Stimulated activated CD8-positive, alpha-beta memory T cell treated with anti-CD3 and anti-CD28 coated beads, Interleukin-12 subunit alpha, Interleukin-12 subunit beta, amount 100 ng/mL, for 4 hours (primary cell): ENCODE results near the gene FAM118B.

Experiments
- DNase-seq: peaks from one replicate; pipeline ENCODE4 v3.0.0-alpha.2; 2020; ENCODE audit warnings: low read depth

The FAM118B gene

GRCh38 chr11:126211236-126212088, at the start of gene FAM118B, which contains the start of gene RPUSD4:
TSS of gene FAM118B (plus strand) at chr11:126211782. CDS start at chr11:126235002, 23,220 bp downstream.
TSS of gene RPUSD4 (minus strand) at chr11:126211650. CDS start at chr11:126211638, 12 bp downstream.
- DNase-seq = peak; percentile 98

DNA sequence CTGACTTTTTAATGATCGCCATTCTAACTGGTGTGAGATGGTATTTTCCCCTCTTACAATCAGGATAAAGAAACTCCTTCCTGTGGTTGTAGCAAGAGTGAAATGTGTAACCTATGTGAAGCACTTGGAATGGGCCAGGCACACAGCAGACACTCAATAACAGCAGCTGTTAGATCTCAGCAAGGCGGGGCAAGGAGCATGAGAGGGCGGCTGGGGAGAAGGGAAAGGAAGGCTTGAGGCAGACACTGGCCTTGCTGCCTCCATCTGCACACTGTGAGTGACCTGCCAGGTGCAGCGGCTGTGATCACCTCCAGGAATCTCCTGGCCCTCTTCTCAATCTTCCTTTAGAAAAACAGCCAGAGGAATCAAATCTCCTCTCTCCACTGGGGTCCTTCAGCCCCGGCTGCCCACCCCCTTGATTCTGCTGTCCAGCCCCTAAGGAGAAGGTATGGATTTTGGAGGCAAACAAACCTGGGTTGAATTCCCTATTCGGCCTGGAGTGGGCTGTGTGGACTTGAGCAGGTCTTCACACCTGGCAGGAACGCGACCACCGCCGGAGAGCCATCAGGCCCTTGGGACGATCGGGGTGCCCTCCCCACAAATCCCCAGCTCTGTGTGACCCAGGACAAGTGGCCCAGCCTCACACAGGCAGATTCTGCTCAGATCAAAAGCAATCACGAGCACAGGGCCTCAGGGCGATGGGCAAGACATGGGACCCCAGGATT, 49.1 kb upstream of the FAM118B start:
- no peak for DNase-seq

DNA sequence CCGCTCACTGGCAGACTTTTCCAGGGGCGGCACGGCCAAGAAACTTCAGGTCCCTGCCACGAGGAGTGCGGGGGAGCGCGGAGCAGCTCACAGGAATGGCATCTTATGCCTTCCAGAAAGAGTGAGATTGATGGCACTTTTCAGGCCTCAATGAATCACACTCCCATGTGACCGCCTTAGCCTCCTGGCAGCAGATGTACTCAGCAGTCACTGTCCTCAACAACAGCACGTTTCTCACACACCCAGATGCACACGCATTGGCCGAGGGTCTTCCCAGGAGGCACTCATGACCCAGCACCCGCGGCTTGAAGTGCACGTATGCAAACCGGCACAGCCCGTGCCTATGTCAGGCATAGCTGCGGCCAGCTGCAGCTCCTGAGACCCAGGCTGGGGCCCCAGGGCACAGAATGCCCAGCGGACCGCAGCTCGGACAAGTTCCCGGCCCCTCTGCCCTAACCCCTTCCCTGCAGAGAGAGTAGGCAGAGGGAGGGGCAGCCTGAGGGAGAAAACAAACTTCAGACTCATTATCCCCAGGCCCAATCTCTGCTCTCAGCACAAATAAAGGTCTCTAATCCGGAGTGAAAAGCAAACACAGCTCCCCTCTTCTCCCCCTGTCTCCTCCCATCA, 48.4 kb upstream of the FAM118B start:
- no peak for DNase-seq

DNA sequence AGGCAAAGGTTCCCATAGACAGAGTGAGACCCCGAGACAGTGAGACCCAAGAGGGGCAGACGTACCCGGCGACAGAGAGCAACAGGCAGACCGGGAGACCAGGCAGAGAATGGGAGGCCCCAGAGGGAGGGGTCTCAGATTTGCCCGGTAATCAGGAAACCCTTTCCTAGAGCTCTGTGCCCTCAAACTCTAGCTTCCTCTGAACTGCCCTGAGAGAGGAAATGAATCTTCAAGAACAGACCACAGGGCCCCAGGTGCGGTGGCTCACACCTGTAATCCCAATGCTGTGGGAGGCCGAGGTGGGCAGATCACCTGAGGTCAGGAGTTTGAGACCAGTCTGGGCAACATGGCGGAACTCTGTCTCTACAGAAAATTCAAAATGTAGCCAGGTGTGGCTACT, 47.8 kb upstream of the FAM118B start:
- DNase-seq = no peak

GRCh38 chr11:126164781-126165180, 46.8 kb upstream of the FAM118B start:
- no peak for DNase-seq

- no peak for DNase-seq
Measured at GRCh38 chr11:126165311-126165720, 46.3 kb upstream of the FAM118B start.

- no peak for DNase-seq
Measured at GRCh38 chr11:126165757-126166156, 45.8 kb upstream of the FAM118B start.

- DNase-seq = no peak
Measured at GRCh38 chr11:126166413-126166812, 45.2 kb upstream of the FAM118B start.

GRCh38 chr11:126167488-126167887, 44.1 kb upstream of the FAM118B start:
- no peak for DNase-seq

DNA sequence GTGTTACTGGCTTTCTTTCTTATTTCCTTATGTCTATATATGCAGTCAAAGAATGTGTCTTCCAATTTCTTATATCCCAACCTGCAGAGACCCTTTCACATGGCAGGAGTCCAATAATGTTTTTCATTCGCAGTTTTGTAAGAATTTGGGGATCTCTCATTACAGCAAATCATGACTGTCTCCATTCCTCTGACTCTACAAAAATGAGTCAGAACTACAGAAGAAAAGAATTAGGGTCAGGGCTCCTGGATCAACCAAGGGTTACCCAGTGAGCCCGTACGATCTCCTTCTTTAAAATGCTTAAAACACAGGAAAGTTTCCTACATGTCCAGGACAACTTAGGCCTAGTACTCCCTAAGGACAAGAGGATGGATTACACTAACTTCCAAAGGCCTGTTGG, 42.3 kb upstream of the FAM118B start:
- no peak for DNase-seq

DNA sequence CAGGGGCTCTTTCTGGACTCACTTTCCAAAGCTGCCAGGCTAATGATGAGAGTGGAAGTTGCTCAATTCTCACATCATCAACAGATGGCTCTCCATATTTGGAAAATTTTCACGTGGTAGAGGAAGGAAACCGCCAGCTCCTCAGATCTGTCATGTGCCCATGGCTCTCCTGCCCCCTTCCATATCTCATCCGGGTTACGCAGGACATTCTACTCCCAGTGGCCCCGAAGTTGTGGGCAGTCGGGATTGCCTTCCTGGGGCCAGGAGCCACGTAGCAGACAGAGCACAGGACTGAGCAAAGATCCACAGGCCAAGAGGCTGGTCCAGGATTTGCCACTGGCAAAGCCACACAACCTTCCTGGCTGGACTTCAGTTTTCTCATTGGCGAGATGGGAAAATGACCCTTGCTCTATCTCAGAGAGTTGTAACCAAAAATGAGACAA, 39.0 kb upstream of the FAM118B start:
- no peak for DNase-seq

DNA sequence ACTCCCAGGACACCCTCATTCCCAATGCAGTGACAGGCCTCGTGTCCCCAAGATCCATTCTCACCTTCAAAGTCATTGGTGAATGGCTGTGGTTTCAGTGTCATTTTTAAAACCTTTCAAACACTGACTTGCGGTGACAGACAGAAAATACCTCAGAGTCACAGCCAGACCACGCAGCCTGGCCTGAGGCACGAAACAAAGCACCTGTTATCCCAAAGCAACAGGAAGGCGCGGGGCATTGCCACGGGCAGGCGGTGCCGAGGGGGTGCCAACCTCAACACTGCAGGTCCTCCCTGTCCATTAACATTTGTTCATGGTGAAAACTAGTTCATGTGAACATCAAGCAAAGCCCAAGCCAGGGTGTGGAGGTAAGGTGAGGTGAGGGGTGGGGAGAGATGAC, 38.3 kb upstream of the FAM118B start:
- DNase-seq = no peak

DNA sequence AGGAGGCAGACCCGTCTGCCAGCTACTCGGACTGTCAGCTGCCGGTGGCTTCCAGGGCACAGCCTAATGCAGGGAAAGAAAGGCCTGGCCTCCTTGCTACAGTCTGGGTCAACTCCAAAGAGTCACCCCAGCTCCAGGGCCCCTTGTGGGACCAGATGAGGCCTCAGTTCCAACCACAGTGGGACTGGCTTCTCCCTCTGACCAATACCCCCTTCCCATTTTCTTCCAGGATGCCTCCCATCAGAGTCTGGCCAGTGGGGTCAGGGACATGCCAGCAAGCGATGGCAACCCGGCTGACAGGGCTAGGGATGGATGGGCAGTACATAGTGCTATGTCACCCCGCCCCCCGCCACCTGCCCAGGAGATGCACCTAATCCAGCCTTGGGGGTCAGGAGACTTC, 36.8 kb upstream of the FAM118B start:
- DNase-seq = no peak

DNA sequence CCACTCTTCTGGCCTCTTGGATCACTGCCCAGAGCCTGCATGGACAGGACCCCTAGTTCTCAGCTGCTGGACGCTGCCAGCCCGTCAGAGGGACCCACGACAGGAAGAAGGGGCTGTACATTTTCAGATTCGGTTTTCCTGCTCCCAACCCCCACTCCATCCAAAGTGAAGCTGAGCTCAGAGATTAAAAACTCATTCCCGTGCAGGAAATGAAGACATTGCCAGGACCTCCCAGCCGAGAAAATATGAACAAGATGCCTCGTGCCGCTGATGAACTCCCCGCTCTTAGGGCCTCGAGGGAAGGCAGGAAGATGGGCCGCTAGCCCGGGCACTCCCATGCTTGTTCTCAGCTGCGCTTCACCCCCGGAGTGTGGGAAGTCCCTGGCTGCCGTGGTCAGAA, 36.2 kb upstream of the FAM118B start:
- no peak for DNase-seq

- DNase-seq = no peak
Measured at GRCh38 chr11:126176853-126177470, 34.6 kb upstream of the FAM118B start.

- DNase-seq = no peak
Measured at GRCh38 chr11:126181939-126182730, 29.4 kb upstream of the FAM118B start.

GRCh38 chr11:126182787-126183445, 28.7 kb upstream of the FAM118B start:
- DNase-seq = no peak

GRCh38 chr11:126185259-126186024, 26.1 kb upstream of the FAM118B start:
- DNase-seq = no peak

DNA sequence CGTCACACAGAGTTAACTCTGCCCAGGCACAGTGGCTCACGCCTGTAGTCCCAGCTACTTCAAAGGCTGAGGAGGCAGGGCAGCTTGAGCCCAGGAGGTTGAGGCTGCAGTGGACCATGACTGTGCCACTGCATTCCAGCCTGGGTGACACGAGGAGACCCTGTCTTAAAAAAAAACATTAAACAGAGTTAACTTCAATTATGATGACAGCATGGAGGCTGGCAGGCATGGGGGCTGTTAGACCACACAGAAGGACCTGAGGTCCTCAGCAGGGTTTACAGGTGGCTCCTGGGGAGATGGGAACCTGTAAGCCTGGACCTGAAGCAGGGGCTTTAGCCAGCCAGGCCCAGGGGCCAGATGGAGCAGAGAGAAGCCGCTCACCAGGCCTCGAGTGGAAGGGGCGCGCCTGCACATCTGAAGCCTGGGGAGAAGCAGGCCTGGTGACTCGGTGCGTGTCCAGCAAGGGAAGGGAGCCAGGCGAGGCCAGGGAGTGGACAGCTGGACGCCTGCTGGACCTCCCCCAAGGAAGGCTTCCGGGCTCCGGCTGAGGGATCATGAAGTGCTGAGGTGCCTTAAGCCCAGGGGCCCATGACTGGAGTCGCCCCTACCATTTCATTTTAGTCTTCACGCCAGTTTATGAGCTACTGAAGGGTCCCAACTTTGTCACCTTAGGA, 25.4 kb upstream of the FAM118B start:
- DNase-seq = no peak
